Measurements from ENCODE around the gene LY6G6C.

The LY6G6C gene

GRCh38 chr6:31741815-31742214, 20.3 kb upstream of the LY6G6C start:
- no peak for DNase-seq (ENCODE audit: low read depth, low spot score)

GRCh38 chr6:31740397-31741223, 19.1 kb upstream of the LY6G6C start:
- DNase-seq (ENCODE audit: low read depth, low spot score), result no peak

GRCh38 chr6:31739639-31740396, 18.3 kb upstream of the LY6G6C start, which contains the start of gene MSH5:
Gene MSH5 (plus strand): TSS chr6:31740005. CDS start chr6:31740467, 462 bp downstream.
- peak; percentile 96 for DNase-seq (ENCODE audit: low read depth, low spot score)

DNA sequence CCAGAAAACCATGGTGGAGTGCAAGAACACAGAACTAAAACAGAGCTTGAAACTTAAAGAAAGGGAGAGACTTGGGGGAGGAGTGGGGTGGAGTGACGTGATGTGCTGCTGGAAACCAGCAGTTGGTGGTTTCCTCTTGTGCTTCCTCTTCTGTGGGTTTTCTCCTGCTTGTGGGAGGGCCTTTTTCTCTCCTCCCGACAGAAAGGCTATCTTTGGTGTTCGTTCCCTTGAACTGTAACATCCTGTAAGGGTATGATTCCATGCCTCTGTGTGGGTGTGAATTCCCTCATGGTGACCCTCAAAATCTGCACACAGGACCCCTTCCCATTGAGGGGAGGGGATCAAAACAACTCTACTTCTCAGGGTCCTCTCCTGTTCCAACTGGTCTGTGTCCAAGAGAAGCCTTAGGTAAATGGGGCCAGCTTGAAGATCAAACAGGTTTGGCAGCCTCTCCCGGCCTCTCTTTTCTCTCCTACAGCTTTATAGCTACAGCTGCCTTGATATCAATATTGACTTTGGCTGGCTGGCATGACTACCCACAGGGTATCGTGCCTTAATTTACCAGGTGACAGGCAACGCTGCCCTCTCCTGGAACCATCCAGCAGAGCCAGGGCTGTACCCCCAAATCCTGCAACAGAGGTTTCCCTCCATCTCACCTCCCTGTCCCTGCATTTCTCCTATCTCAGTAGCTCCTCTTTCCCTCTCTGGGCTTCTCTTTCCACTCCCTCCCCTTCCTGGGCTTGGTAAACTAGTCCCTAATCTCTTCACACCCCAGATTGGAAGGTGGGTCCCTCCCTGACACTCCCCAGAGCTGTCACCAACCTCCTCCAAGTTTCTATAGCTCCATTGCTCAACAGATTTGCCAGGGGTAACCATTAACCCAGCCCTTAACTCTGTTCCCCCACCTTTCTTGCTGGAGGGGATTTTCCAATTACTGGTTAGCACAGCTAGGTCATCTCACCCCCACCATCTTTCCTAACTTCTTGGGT, 16.7 kb upstream of the LY6G6C start:
- DNase-seq (ENCODE audit: low read depth, low spot score), result no peak

DNA sequence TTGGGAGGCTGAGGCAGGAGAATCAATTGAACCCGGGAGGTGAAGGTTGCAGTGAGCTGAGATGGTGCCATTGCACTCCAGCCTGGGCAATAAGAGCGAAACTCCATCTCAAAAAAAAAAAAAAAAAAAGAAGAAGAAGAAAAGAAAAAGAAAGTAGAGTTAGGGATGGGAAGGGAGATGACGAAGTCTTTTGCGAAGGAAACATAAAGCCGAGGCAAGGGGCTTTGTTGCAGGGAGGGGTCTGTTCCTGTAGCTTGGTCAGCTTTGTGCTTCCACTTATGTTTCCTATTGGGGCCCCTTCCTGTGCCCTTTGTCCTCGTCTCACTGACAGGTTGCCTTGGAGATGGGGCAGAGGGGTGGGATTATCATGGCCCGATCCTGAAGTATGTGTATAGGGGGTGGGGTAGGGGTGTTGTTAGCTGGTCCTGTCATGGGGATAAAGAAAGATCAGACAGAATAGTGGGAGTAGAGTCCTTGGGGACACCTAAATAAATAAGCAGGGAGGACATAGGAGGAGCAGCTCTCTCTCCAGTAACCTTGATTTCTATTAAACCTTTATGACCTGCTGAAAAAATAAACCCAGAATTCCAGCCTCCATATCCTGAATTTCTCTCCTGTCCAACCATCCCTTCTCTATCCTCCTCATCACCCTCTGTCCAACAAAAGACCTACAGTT, 15.9 kb upstream of the LY6G6C start:
- DNase-seq (ENCODE audit: low read depth, low spot score), result no peak

DNA sequence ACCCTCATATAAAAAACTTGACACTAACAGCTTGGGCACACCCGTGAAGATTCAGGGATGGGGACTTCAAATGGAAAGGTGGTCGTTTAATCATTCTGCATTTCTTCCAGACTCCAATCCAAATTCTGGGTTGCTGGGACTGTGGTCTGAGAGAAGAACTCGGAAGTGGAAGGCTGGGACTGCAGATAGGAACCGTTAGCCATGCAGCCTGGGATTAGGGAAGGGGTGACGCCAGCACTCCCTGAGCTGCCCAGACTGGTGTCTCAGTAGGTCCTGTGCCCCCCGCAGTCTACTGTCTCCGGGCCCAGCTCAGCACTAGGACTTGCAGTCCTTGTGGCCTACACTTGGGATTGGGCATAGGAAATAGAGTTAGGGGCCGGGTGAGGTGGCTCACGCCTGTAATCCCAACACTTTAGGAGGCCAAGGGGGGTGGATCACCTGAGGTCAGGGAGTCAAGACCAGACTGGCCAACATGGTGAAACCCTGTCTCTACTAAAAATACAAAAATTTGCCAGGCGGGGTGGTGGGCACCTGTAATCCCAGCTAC, 15.3 kb upstream of the LY6G6C start:
- no peak for DNase-seq (ENCODE audit: low read depth, low spot score)

DNA sequence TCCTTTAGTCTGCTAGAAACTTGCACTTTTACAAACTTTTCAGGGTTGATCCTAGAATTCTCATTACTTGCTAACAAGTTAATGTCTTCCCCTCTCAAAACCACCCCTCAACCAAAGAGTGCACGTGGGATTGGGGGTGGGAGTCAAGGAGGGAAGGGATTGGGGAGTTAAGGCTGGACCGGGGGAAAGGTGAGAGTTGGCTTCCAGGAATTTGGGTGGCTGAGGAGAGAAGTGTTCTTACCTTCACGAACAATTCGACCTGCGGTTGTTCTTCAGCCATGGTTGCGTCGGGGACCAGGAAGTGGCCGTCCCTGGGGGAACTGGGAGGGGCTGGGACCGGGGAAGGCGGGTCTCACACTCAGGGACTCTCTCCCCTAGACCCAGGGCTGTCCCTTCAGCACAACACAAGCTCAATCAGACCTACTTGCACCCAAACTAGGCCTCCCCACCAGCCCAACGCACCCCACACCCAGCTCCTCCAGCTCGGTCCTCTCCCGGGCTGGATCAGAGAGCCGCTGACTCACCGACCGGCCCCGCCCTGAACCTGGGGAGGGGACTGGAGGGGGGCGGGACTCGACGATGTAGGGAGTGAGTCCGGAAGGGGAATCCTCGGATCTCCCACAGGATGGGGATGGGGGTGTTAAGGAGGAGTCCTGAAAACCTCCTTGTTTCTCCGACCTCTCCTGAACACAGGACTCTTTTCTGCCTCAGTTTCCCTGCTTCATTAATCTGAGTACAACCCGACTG, 14.6 kb upstream of the LY6G6C start, which contains the start of gene CLIC1:
CLIC1 (minus strand) TSS at position 510 of the 747 bp plus-strand sequence; CDS start at position 280, 230 bp downstream.
- no peak for DNase-seq (ENCODE audit: low read depth, low spot score)

DNA sequence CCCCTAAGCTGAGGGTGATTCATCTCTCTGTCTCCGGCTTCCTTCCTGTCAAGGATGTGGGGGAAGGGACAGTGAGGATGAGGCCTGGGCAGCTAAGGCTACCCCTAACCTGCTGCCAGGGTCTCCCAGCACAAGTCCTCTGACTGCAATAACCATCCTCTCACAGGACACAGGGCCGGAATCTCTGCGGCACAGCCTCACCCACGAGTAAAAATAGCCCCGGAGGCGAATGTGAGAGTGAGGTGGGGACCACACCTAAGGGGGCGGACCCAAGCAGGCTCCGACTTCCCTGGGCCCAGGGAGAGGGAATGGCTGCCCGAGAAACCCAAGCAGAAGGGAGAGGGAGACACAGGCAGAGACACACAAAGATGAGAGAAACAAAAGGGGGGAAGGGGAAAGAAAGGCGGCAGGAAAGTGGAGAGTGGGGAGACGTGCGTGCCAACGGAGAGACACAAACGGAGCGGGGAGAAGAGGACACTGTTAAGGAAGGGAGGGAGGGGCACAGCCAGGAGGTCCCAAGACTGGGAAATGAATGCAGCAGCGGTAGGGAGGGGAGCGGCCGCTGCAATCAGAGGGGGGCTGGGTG, 13.4 kb upstream of the LY6G6C start:
- DNase-seq (ENCODE audit: low read depth, low spot score), result no peak

DNA sequence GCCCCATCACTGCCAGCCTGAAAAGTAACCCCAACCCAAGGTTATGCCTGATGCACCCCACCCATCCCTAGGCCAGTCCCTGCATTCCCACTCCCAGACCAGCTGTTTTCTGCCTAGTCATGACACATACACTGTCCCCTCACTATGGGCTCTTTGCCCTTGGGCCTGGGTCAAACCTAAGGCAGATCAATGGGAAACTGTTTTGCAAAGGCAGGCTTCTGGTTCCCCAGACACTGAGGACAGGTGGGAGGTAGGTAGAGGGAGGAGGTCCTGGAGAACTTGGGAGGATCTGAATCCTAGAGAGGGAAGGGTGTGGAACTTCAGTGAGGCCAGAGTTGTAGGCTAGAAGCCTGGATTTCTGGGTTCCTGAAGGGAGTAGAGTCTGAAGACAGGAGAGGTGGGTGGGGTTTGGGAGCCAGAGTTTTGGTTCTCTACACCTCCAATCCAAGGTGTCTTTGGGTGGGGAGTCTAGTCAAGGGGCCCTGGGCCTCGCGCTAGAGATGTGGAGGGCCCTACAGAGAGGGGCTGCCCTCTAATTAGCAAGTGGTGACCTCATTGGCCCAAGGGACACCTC, 12.8 kb upstream of the LY6G6C start:
- no peak for DNase-seq (ENCODE audit: low read depth, low spot score)

DNA sequence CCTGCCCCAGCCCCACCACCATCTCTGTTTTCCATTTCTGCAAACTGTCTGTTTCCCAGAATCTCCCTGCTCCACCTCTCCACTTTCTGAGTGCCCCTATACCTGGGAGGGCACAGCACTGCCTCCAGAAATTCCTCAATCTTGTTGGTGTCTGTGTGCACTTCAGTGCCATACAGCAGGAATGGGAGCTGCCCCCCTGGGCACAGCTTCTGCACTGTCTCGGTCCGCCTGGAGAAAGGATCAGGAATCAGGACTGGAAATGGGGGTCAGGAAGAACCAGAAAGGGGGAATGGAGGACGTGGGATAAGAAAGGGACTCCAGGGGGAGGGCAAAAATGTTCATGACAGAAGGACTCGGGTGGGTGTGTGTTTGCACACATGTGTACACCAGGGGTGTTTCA, 12.2 kb upstream of the LY6G6C start:
- no peak for DNase-seq (ENCODE audit: low read depth, low spot score)

- DNase-seq (ENCODE audit: low read depth, low spot score), result no peak
Observed at GRCh38 chr6:31732029-31732428, 10.5 kb upstream of the LY6G6C start.

DNA sequence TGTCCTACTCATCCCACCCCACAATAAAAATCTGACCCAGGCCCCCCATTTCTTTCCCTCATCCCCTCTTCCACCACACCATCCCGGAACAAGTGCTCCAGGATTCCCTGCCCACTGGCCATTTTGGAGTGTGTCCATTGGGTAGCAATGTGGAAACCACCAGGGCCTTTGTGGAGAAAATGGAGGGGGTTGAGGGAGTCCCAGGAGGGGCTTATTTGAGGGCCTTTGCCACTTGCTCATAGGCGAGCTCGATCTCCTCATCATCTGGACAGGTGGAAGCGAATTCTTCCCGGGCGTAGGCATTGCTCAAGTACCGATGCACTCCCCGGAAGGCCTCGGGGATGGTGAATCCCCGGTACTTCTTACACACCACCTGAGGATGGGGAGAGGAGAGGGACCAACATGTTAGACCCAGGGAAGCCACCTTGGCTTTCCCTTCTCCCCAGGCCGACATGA, 9.1 kb upstream of the LY6G6C start:
- no peak for DNase-seq (ENCODE audit: low read depth, low spot score)

GRCh38 chr6:31729979-31730630, 8.6 kb upstream of the LY6G6C start:
- DNase-seq (ENCODE audit: low read depth, low spot score), result no peak

- no peak for DNase-seq (ENCODE audit: low read depth, low spot score)
Observed at GRCh38 chr6:31729515-31729978, 8.0 kb upstream of the LY6G6C start.

- no peak for DNase-seq (ENCODE audit: low read depth, low spot score)
Observed at GRCh38 chr6:31728767-31729514, 7.4 kb upstream of the LY6G6C start, which contains the start of gene DDAH2. Gene DDAH2 (minus strand): TSS chr6:31729299. CDS start chr6:31729161, 138 bp downstream.

DNA sequence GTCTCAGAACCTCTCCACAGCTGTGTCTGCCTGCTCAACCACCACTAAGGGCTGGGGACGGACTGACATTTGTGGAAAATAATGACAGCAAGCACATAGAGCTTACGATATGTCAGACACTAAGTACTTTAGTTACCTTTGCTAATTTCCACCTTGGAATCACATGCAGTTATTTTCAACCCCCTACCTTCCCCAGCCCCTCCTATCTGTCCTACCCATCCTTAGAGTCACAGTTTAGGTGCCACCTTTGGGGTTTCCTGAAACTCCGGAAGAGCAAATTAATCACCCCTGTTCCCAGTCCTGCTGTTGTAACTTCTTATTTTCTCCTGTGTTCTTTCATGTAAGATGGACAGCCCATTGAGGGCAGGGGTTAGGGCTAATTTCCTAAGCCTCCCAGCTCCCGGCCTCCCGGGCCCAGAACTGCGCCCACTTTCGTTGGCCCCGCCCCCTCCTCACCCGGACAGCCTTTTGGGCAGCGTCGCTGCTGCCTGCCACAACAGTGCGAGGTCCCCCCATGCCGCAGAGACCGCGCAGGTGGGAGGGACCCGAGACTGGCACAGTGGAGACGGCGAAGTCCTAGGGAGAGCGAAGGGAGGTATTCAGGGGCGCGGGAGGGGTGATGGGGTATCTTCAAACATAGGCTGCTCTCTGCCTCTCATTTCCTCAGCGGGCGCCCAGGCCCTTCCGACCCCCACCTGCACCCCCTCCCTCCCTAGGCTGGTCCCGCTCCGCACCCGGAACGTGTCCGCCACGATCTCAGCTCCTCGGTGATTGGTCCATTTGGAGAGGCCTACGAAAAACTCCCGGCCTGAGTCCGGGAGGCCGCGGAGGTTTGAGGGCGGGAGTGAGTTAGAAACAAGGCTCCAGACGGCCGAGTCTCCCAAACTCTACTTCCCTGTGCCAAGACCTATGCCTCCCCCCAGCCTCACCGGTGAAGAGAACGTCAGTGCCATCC, 6.4 kb upstream of the LY6G6C start:
- no peak for DNase-seq (ENCODE audit: low read depth, low spot score)

Data from smooth muscle cell of the brain vasculature (primary cell).